ENCODE measurements around the gene PCDH20. TPM values are rescaled to one million over a fixed set of nuclear protein-coding genes. Genes with fewer than 3 reads are reported as not detected.
"Not testable (repeated sequence)": the region's sequence is repeated elsewhere in the genome, so short reads cannot be mapped to it uniquely, and the experiment has no call there.

The PCDH20 gene
- total RNA-seq, 1 donor: not detected

DNA sequence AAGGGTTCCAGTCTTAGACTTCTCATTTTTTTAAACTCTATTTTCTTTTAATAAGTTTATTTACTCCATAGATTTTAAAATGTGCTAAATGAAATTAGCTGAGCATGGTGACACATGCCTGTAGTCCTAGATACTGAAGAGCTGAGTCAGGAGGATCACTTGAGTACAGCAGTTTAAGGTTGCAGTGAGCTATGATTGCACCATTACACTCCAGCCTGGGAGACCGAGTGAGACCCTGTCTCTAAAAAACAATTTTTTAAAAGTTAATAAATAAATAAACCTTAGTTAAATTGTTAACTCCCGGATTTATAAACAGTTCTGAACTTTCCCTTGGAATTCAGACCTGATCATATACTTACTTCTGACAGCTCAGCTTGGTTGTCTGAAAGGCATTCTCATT, 32.5 kb downstream of the PCDH20 start:
- Histone ChIP-seq H2AFZ (ENCODE audit: low read length) (no peak overlapping the region), H3K9me3 (ENCODE audit: low read depth, low read length) (no peaks in the 10 kb centered on the region), H3K79me2 (ENCODE audit: insufficient read depth, low read length) (no peaks in the 10 kb centered on the region), H3K36me3 (ENCODE audit: insufficient read depth, low read length) (no peaks in the 10 kb centered on the region), H3K4me2 (ENCODE audit: insufficient read depth, low read length) (no peak overlapping the region), H3K4me1 (ENCODE audit: insufficient read depth, low read length) (no peaks in the 10 kb centered on the region), H3K4me3 (ENCODE audit: insufficient read depth, low read length) (no peak overlapping the region), H3K27me3 (ENCODE audit: insufficient read depth, low read length) (no peaks in the 10 kb centered on the region), H4K20me1 (ENCODE audit: insufficient read depth, low read length) (no peaks in the 10 kb centered on the region), H3K27ac (ENCODE audit: low read depth, low read length) (no peak overlapping the region)
- TF ChIP-seq, protein P1, sequence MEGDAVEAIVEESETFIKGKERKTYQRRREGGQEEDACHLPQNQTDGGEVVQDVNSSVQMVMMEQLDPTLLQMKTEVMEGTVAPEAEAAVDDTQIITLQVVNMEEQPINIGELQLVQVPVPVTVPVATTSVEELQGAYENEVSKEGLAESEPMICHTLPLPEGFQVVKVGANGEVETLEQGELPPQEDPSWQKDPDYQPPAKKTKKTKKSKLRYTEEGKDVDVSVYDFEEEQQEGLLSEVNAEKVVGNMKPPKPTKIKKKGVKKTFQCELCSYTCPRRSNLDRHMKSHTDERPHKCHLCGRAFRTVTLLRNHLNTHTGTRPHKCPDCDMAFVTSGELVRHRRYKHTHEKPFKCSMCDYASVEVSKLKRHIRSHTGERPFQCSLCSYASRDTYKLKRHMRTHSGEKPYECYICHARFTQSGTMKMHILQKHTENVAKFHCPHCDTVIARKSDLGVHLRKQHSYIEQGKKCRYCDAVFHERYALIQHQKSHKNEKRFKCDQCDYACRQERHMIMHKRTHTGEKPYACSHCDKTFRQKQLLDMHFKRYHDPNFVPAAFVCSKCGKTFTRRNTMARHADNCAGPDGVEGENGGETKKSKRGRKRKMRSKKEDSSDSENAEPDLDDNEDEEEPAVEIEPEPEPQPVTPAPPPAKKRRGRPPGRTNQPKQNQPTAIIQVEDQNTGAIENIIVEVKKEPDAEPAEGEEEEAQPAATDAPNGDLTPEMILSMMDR (IDR thresholded peaks at IDR 0.05; ENCODE audit: extremely low read depth, low read depth, low read length): no peak
- DNase-seq (ENCODE audit: insufficient read length, low spot score, missing footprints): no peak

DNA sequence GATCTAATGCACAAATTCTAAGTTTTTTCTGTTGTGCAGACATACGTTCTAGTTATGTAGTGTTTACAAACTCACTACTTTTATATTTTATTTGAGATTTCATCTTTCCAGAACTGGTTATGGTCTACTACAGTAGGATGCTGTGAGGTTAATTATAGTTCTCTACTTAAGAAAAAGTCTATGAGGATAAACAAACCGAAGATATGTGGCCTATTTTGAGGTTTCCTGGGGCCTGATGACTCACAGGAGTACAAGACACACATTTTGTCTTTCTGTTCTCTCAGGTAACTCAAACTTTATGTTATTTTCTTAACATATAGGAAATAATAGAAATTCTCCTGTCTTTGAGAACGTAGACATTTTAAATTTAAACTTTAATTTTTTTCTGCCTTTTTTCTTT, 45.1 kb downstream of the PCDH20 start:
- no peaks in the 10 kb centered on the region for H3K79me2 ChIP-seq (ENCODE audit: insufficient read depth, low read length)
- no peak overlapping the region for H2AFZ ChIP-seq (ENCODE audit: low read length)
- H3K27ac ChIP-seq (ENCODE audit: low read depth, low read length): no peak overlapping the region
- no peak overlapping the region for H3K4me3 ChIP-seq (ENCODE audit: insufficient read depth, low read length)
- no peak for DNase-seq (ENCODE audit: insufficient read length, low spot score, missing footprints)
- H3K4me2 ChIP-seq (ENCODE audit: insufficient read depth, low read length): no peak overlapping the region
- TF ChIP-seq, protein P1 (IDR thresholded peaks at IDR 0.05; ENCODE audit: extremely low read depth, low read depth, low read length): no peak
- no peaks in the 10 kb centered on the region for H3K36me3 ChIP-seq (ENCODE audit: insufficient read depth, low read length)
- no peaks in the 10 kb centered on the region for H3K27me3 ChIP-seq (ENCODE audit: insufficient read depth, low read length)
- no peaks in the 10 kb centered on the region for H4K20me1 ChIP-seq (ENCODE audit: insufficient read depth, low read length)
- no peaks in the 10 kb centered on the region for H3K4me1 ChIP-seq (ENCODE audit: insufficient read depth, low read length)
- H3K9me3 ChIP-seq (ENCODE audit: low read depth, low read length): no peaks in the 10 kb centered on the region

GRCh38 chr13:61364690-61365089, 51.0 kb downstream of the PCDH20 start:
- not testable (repeated sequence) for H3K4me1 ChIP-seq (ENCODE audit: insufficient read depth, low read length); DNase-seq (ENCODE audit: insufficient read length, low spot score, missing footprints); H3K4me3 ChIP-seq (ENCODE audit: insufficient read depth, low read length); H3K27me3 ChIP-seq (ENCODE audit: insufficient read depth, low read length); H3K27ac ChIP-seq (ENCODE audit: low read depth, low read length); H2AFZ ChIP-seq (ENCODE audit: low read length); H3K36me3 ChIP-seq (ENCODE audit: insufficient read depth, low read length); H3K79me2 ChIP-seq (ENCODE audit: insufficient read depth, low read length); H3K4me2 ChIP-seq (ENCODE audit: insufficient read depth, low read length); H3K9me3 ChIP-seq (ENCODE audit: low read depth, low read length); H4K20me1 ChIP-seq (ENCODE audit: insufficient read depth, low read length)

- Histone ChIP-seq H3K4me2 (ENCODE audit: insufficient read depth, low read length) (no peak overlapping the region), H3K36me3 (ENCODE audit: insufficient read depth, low read length) (no peaks in the 10 kb centered on the region), H3K79me2 (ENCODE audit: insufficient read depth, low read length) (no peaks in the 10 kb centered on the region), H2AFZ (ENCODE audit: low read length) (no peak overlapping the region), H3K27me3 (ENCODE audit: insufficient read depth, low read length) (no peaks in the 10 kb centered on the region), H3K4me3 (ENCODE audit: insufficient read depth, low read length) (no peak overlapping the region), H3K9me3 (ENCODE audit: low read depth, low read length) (peaks cover 2% of the 10 kb centered on the region), H4K20me1 (ENCODE audit: insufficient read depth, low read length) (no peaks in the 10 kb centered on the region), H3K27ac (ENCODE audit: low read depth, low read length) (no peak overlapping the region), H3K4me1 (ENCODE audit: insufficient read depth, low read length) (no peaks in the 10 kb centered on the region)
- TF ChIP-seq, protein P1 (IDR thresholded peaks at IDR 0.05; ENCODE audit: extremely low read depth, low read depth, low read length): no peak
- DNase-seq (ENCODE audit: insufficient read length, low spot score, missing footprints): no peak
Measured at GRCh38 chr13:61362522-61362921, 53.1 kb downstream of the PCDH20 start.
